CD4-positive, alpha-beta memory T cell (primary cell): Measurements from ENCODE around the gene APC2. TPM values are rescaled to one million over a fixed set of nuclear protein-coding genes. Genes with fewer than 3 reads are reported as not detected.

Experiments
- CTCF ChIA-PET: fragments of 350-600 bp; sonication (Branson Sonifier 250); formaldehyde crosslinking; loops from one replicate; lab custom pipeline; 2021; ENCODE audit warnings: inconsistent platforms; ENCODE audit not compliant: partially characterized antibody; lab: Charles Lee
- POLR2A ChIA-PET: fragments of 350-600 bp; sonication (Branson Sonifier 250); formaldehyde crosslinking; loops from one replicate; lab custom pipeline; 2021; ENCODE audit not compliant: partially characterized antibody; lab: Charles Lee
- DNase-seq, 5 donors: peaks; one replicate each; pipeline versions ENCODE4 v3.0.0 to v3.0.0-alpha.2; 2020 to 2022; ENCODE audit warnings: mixed read lengths in 1 of 5
- H3K27ac ChIP-seq: one replicate; pipeline ENCODE4 v1.7.0; 2013; ENCODE audit warnings: low read depth, low read length
- H3K27me3 ChIP-seq: 2 replicates; pipeline ENCODE4 v1.7.0; 2013; ENCODE audit warnings: mild to moderate bottlenecking, low read length, moderate library complexity; ENCODE audit not compliant: insufficient read depth
- H3K36me3 ChIP-seq: 2 replicates; pipeline ENCODE4 v1.7.0; 2013; ENCODE audit warnings: mild to moderate bottlenecking, low read length, moderate library complexity; ENCODE audit not compliant: insufficient read depth
- H3K4me1 ChIP-seq: 2 replicates; pipeline ENCODE4 v1.7.0; 2013; ENCODE audit warnings: mild to moderate bottlenecking, low read length, moderate library complexity; ENCODE audit not compliant: insufficient read depth
- H3K4me3 ChIP-seq, 2 donors: one replicate each; pipeline ENCODE4 v1.7.0; 2013; ENCODE audit warnings: low read length in 2 of 2, mild to moderate bottlenecking in 1 of 2
- H3K9me3 ChIP-seq, 2 donors: one replicate each; pipeline ENCODE4 v1.7.0; 2013; ENCODE audit warnings: low read length in 2 of 2, control low read depth in 1 of 2; ENCODE audit not compliant: control insufficient read depth in 1 of 2
- H3K27ac Mint-ChIP-seq, 7 donors: one replicate each; pipeline ENCODE4 v1.8.0; 2020 to 2021; ENCODE audit warnings: mixed read lengths in 7 of 7, mild to moderate bottlenecking in 6 of 7, inconsistent platforms in 3 of 7, moderate library complexity in 3 of 7
- H3K27me3 Mint-ChIP-seq, 2 donors: one replicate each; pipeline ENCODE4 v1.8.0; 2020 to 2021; ENCODE audit warnings: mixed read lengths in 2 of 2
- H3K36me3 Mint-ChIP-seq, 2 donors: one replicate each; pipeline ENCODE4 v1.8.0; 2020 to 2021; ENCODE audit warnings: mixed read lengths in 2 of 2, inconsistent platforms in 1 of 2, mild to moderate bottlenecking in 1 of 2
- H3K4me1 Mint-ChIP-seq, 4 donors: one replicate each; pipeline ENCODE4 v1.8.0; 2020 to 2021; ENCODE audit warnings: mixed read lengths in 4 of 4, mild to moderate bottlenecking in 1 of 4
- H3K4me3 Mint-ChIP-seq, 8 donors: one replicate each; pipeline ENCODE4 v1.8.0; 2020 to 2021; ENCODE audit warnings: mixed read lengths in 8 of 8, mild to moderate bottlenecking in 7 of 8, moderate library complexity in 6 of 8, inconsistent platforms in 3 of 8
- H3K9me3 Mint-ChIP-seq, 8 donors: one replicate each; pipeline ENCODE4 v1.8.0; 2020 to 2021; ENCODE audit warnings: mixed read lengths in 8 of 8, mild to moderate bottlenecking in 5 of 8, inconsistent platforms in 3 of 8, moderate library complexity in 1 of 8
- intact Hi-C: fragments of 100-400 bp; cut with micrococcal nuclease; formaldehyde crosslinking; loops from one replicate; pipeline ENCODE4 v1.15.1; 2023
- polyA plus RNA-seq, 2 donors: library from polyadenylated mRNA; unstranded; fragments of 300-500 nt; fragmentation: Illumina TruSeq; gene quantifications; one replicate each; pipeline ENCODE4 v1.2.3, GENCODE V29; 2021
- total RNA-seq, 2 experiments: library from RNA; stranded (reverse); gene quantifications; one replicate each; pipeline ENCODE4 v1.2.3, GENCODE V29; 2021

APC2 gene
- total and polyA plus RNA-seq, 4 experiments from 2014 or later, result not detected

DNA sequence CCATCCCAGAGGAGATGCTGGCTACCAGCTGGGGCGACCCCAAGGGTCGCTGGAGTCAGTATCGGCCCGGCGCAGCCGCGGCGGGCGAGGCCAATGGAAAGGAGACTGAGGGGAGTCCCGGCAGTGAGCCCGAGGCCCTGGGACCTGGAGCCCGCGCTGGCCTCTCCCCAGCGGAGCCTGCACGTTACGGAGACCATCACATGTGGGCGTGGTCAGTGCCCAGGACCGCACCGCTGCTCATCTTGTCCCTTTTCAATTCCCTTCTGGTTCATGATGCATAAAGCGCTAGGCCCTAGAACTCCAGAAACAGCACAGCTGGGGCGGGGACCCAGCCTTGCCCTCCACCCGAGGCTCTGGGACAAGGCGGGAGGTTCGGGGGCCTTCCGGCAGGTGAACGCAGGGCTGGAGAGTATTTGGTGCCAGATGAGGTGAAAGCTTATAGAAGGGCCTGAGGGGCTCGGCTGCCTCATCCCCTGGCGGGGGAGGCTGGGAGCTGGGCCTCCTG, 21.1 kb downstream of the APC2 start:
- ChIA-PET CTCF (interaction anchor here (0.9 to 2.6 kb wide), 4 partner anchors 26 to 62 kb away, joined by 3 to 9 read pairs (median 3); no protein-coding TSS in a partner anchor), POLR2A (interaction anchor here (0.6 to 3.1 kb wide), 9 partner anchors 8 to 202 kb away, joined by 3 to 12 read pairs (median 4); partner anchors contain the start of genes C19orf25, CIRBP, PCSK4 and REEP6)
- H3K27ac Mint-ChIP-seq, result no peak overlapping the region
- H3K4me1 Mint-ChIP-seq, result peaks cover 3 to 23% (median 8%) of the 10 kb centered on the region in 4 donors
- intact Hi-C loops, result loop anchor here (2.0 kb wide), 2 partner anchors 26 to 44 kb away; no protein-coding TSS in a partner anchor
- Histone ChIP-seq H3K4me3 (peak overlapping the region; percentile 57 to 58), H3K4me1 (peaks cover 48% of the 10 kb centered on the region), H3K9me3 (no peaks in the 10 kb centered on the region), H3K27ac (no peak overlapping the region), H3K27me3 (no peaks in the 10 kb centered on the region), H3K36me3 (no peaks in the 10 kb centered on the region)
- peaks cover 0 to 1% of the 10 kb centered on the region in 2 donors for H3K27me3 Mint-ChIP-seq
- H3K9me3 Mint-ChIP-seq, result no peaks in the 10 kb centered on the region
- no peak for DNase-seq
- no peaks in the 10 kb centered on the region for H3K36me3 Mint-ChIP-seq
- peak overlapping the region; percentile 53 to 84 (median 74) for H3K4me3 Mint-ChIP-seq

DNA sequence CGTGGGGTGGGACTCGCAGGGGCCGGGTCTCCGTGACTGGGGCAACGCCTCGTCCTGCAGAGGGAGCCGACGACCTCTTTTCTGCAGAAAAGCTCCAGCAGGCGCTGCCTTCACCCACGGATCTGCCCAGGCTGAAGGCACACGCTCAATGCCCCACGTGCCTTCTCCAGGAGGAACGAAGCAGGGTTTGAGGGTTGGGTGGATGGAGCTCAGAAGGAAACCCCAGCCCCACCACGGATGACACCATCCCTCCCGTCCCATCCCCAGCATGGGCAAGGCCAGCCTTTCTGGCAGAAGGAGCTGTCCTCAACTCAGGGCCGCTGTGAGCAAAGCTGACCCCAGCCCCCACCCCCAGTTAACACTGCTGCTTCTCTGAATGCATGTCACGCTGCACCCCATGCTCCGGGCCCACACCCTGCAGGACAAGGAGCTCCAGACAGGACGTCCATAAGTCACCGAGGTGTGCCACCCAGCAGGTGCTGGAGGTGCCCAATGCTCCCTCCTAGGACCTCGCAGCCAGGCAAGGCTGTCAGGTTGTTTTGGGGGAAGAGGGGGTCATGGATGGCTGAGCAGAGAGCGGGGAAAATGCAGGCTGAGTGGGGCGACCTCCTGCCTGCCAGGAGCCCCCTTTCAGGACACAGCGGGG, 21.7 kb downstream of the APC2 start:
- Mint-ChIP-seq H3K4me1 (peaks cover 3 to 29% (median 8%) of the 10 kb centered on the region in 4 donors), H3K9me3 (no peaks in the 10 kb centered on the region), H3K4me3 (peak overlapping the region in 6 of 8 donors; percentile 10 to 82 (median 74)), H3K36me3 (no peaks in the 10 kb centered on the region), H3K27me3 (peaks cover 0 to 1% of the 10 kb centered on the region in 2 donors), H3K27ac (peak overlapping the region in 1 of 7 donors; percentile 68)
- H3K27me3 ChIP-seq, result no peaks in the 10 kb centered on the region
- H3K4me3 ChIP-seq, result peak overlapping the region in 1 of 2 donors; percentile 58
- peaks cover 44% of the 10 kb centered on the region for H3K4me1 ChIP-seq
- CTCF ChIA-PET, result interaction anchor here (0.6 to 2.6 kb wide), 5 partner anchors 27 to 63 kb away, joined by 3 to 9 read pairs (median 3); no protein-coding TSS in a partner anchor
- POLR2A ChIA-PET, result interaction anchor here (1.1 to 3.1 kb wide), 7 partner anchors 15 to 202 kb away, joined by 3 to 12 read pairs (median 5); partner anchors contain the start of genes CIRBP, PCSK4 and REEP6
- no peaks in the 10 kb centered on the region for H3K9me3 ChIP-seq
- intact Hi-C loops, result loop anchor here (2.0 kb wide), 2 partner anchors 27 to 43 kb away; no protein-coding TSS in a partner anchor
- DNase-seq, result no peak
- no peaks in the 10 kb centered on the region for H3K36me3 ChIP-seq
- no peak overlapping the region for H3K27ac ChIP-seq

DNA sequence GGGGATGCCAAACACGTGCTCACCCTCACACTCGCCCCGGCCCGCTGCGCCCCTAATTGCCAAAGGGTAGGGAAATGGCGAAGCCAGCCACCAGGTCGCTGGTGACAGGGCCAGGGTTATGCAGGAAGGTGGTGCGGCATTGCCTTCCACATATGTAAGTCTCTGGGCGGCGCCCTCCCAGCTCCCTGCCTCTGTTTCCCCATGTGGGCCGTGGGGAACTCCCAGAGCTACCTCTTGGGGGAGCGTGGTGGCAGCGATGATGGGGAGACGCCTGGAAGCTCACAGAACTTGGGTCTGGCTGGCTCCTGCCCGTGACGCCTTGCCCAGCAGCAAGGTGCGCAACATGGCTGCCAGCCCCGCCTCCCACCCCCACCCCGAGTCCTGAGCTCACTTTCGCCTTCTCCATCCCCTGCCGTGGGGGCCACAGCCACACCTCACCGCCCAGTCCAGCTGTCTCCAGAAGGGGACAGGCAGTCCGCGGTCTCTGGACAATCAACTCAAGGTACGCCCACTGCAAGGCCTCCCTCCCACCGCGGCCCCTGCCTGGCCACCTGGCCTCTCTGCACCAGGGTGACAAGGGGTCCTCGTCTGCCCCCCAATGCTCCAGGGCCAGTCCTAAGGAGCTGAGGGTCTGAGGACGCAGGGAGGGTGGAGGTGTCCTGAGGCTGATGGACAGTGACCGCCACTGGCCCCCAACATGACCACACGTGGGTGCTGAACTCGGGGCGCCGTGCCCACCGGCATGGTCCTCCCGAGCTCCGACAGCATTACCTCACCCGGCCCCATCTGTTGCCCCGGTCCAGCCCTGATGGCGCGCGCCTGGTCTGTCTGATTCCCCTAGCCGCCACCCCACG, 22.5 kb downstream of the APC2 start:
- Histone ChIP-seq H3K27ac (no peak overlapping the region), H3K36me3 (no peaks in the 10 kb centered on the region), H3K4me1 (peaks cover 40% of the 10 kb centered on the region), H3K27me3 (no peaks in the 10 kb centered on the region), H3K9me3 (no peaks in the 10 kb centered on the region), H3K4me3 (no peak overlapping the region)
- H3K9me3 Mint-ChIP-seq, result no peaks in the 10 kb centered on the region
- H3K36me3 Mint-ChIP-seq, result peaks cover 0 to 1% of the 10 kb centered on the region in 2 donors
- intact Hi-C loops, result no loop called here
- H3K4me1 Mint-ChIP-seq, result peaks cover 4 to 35% (median 13%) of the 10 kb centered on the region in 4 donors
- peak overlapping the region in 5 of 8 donors; percentile 10 to 62 (median 31) for H3K4me3 Mint-ChIP-seq
- H3K27me3 Mint-ChIP-seq, result peaks cover 0 to 1% of the 10 kb centered on the region in 2 donors
- POLR2A ChIA-PET, result interaction anchor here (1.1 to 3.1 kb wide), 6 partner anchors 16 to 203 kb away, joined by 3 to 12 read pairs (median 8); partner anchors contain the start of genes CIRBP, PCSK4 and REEP6
- CTCF ChIA-PET, result interaction anchor here (0.6 to 2.6 kb wide), 5 partner anchors 27 to 64 kb away, joined by 3 to 9 read pairs (median 3); no protein-coding TSS in a partner anchor
- no peak for DNase-seq
- peak overlapping the region in 1 of 7 donors; percentile 24 for H3K27ac Mint-ChIP-seq

- H3K27me3 ChIP-seq, result no peaks in the 10 kb centered on the region
- peaks cover 38% of the 10 kb centered on the region for H3K4me1 ChIP-seq
- peak overlapping the region in 2 of 7 donors; percentile 24 to 60 for H3K27ac Mint-ChIP-seq
- no peaks in the 10 kb centered on the region for H3K9me3 ChIP-seq
- no peaks in the 10 kb centered on the region for H3K36me3 ChIP-seq
- no peak overlapping the region for H3K4me3 ChIP-seq
- no peak overlapping the region for H3K27ac ChIP-seq
- CTCF ChIA-PET, result no interaction called here
- DNase-seq, result peak in 1 of 5 donors; percentile 16
- H3K36me3 Mint-ChIP-seq, result peaks cover 0 to 3% of the 10 kb centered on the region in 2 donors
- no peaks in the 10 kb centered on the region for H3K9me3 Mint-ChIP-seq
- H3K4me3 Mint-ChIP-seq, result peak overlapping the region in 5 of 8 donors; percentile 29 to 46 (median 42)
- H3K4me1 Mint-ChIP-seq, result peaks cover 5 to 43% (median 17%) of the 10 kb centered on the region in 4 donors
- peaks cover 0 to 1% of the 10 kb centered on the region in 2 donors for H3K27me3 Mint-ChIP-seq
- intact Hi-C loops, result no loop called here
- POLR2A ChIA-PET, result interaction anchor here (0.7 to 3.0 kb wide), 5 partner anchors 17 to 204 kb away, joined by 3 to 12 read pairs (median 4); partner anchors contain the start of gene CIRBP
Observed at GRCh38 chr19:1473085-1473851, 23.3 kb downstream of the APC2 start.

DNA sequence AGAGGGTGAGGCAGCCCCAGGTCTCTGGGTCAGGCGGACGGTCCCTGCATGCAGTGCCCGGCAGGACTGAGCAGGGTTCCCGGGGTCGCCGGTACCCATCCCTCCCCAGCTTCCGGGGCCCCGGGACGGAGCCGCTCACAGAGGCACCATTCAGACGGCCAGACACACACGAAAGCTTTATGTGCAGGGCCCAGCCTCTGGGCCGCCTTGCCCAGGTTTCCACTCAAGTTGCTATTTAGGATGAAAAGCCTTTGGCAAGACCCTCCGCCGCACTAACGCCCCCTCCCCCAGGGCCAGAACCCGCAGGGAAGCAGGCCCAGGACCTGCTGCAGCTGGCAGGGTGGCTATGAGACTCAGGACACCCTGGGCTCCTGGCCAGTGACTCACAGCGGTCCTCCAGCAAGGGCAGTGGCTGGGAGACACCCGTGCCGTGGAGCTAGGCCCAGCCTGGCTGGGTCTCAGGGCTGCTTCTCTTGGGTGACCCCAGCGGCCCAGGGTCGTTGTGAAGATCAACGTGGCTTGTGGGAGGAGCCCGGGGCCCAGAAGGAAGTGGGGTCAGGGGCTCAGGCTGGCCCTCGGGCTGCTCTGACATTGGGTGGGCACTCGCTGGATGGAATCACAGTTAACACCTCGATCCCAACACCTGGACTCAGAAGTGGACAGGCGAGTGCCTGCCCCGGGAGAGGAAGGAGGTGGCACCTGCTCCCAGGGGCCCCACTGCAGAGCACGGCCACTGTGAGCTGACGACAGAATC, 24.3 kb downstream of the APC2 start:
- Histone ChIP-seq H3K4me1 (peaks cover 37% of the 10 kb centered on the region), H3K4me3 (no peak overlapping the region), H3K27me3 (no peaks in the 10 kb centered on the region), H3K36me3 (no peaks in the 10 kb centered on the region), H3K27ac (no peak overlapping the region), H3K9me3 (no peaks in the 10 kb centered on the region)
- no peaks in the 10 kb centered on the region for H3K9me3 Mint-ChIP-seq
- H3K27ac Mint-ChIP-seq, result no peak overlapping the region
- peaks cover 7 to 48% (median 21%) of the 10 kb centered on the region in 4 donors for H3K4me1 Mint-ChIP-seq
- intact Hi-C loops, result no loop called here
- CTCF ChIA-PET, result no interaction called here
- peaks cover 3 to 7% of the 10 kb centered on the region in 2 donors for H3K36me3 Mint-ChIP-seq
- peaks cover 0 to 1% of the 10 kb centered on the region in 2 donors for H3K27me3 Mint-ChIP-seq
- no peak overlapping the region for H3K4me3 Mint-ChIP-seq
- POLR2A ChIA-PET, result interaction anchor here (0.7 to 1.3 kb wide), 3 partner anchors 19 to 205 kb away, joined by 3 to 5 read pairs (median 3); partner anchors contain the start of gene CIRBP
- DNase-seq, result peak in 1 of 5 donors; percentile 31
